ENCODE results near the gene RASSF3.
"Not testable (repeated sequence)": the region's sequence is repeated elsewhere in the genome, so short reads cannot be mapped to it uniquely, and the experiment has no call there.

The RASSF3 gene

DNA sequence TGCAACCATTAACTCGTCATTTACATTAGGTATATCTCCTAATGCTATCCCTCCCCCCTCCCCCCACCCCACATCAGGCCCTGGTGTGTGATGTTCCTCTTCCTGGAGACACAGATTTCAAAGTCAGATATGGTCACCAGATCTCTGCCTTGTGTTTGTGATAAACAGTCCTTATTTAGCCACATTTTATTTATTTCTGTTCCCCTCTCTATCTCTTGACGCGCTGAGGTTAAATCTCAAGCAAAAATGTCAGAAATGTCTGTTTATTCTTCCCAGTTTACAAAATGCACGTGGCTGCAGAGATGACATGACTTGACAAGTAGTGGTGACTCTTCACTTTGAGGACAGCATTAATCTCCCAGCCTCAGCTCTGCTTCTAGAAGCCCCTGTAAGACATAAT lies 11.5 kb upstream of the RASSF3 start:
- no peaks in the 10 kb centered on the region for H3K36me3 ChIP-seq (ENCODE audit: control insufficient read depth, insufficient read depth, low read length)
- H3K4me1 ChIP-seq (ENCODE audit: control insufficient read depth, insufficient read depth, low read length, poor library complexity, severe bottlenecking), result no peaks in the 10 kb centered on the region
- no peaks in the 10 kb centered on the region for H3K9me3 ChIP-seq (ENCODE audit: control insufficient read depth, low read length)
- H3K27ac ChIP-seq (ENCODE audit: low read depth, low read length, severe bottlenecking), result no peak overlapping the region
- H3K4me3 ChIP-seq (ENCODE audit: extremely low read depth, insufficient read depth, low read length, poor library complexity, severe bottlenecking), result no peak overlapping the region
- 93 to 95% methylated on average over 3 to 4 of the region's 4 CpGs for WGBS, 2 experiments (ENCODE audit: insufficient coverage in 2 of 2)

DNA sequence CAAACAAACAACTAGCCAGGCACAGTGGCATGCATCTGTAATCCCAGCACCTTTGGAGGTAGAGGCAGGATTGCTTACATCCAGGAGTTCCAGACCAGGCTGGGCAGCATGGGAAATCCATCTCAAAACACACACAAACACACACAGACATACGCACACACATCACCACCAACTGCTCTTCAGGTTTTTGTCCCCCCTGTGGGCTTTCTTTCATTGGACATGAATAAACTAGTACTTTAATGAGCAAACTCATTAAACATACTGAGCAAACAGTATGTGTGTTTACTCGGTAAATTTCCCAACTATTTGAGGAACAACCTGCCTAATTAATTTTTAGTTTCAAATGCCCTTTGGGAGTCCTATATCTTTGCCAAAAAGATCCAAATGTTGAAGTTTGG lies 10.1 kb upstream of the RASSF3 start:
- Histone ChIP-seq H3K4me3 (ENCODE audit: extremely low read depth, insufficient read depth, low read length, poor library complexity, severe bottlenecking) (no peak overlapping the region), H3K27ac (ENCODE audit: low read depth, low read length, severe bottlenecking) (no peak overlapping the region), H3K4me1 (ENCODE audit: control insufficient read depth, insufficient read depth, low read length, poor library complexity, severe bottlenecking) (no peaks in the 10 kb centered on the region), H3K9me3 (ENCODE audit: control insufficient read depth, low read length) (no peaks in the 10 kb centered on the region), H3K36me3 (ENCODE audit: control insufficient read depth, insufficient read depth, low read length) (no peaks in the 10 kb centered on the region)
- WGBS, 2 experiments (ENCODE audit: insufficient coverage in 2 of 2), result 83% methylated on average over 1 of the region's 2 CpGs; no CpG with 5 or more reads in 1 of the 2 experiments

DNA sequence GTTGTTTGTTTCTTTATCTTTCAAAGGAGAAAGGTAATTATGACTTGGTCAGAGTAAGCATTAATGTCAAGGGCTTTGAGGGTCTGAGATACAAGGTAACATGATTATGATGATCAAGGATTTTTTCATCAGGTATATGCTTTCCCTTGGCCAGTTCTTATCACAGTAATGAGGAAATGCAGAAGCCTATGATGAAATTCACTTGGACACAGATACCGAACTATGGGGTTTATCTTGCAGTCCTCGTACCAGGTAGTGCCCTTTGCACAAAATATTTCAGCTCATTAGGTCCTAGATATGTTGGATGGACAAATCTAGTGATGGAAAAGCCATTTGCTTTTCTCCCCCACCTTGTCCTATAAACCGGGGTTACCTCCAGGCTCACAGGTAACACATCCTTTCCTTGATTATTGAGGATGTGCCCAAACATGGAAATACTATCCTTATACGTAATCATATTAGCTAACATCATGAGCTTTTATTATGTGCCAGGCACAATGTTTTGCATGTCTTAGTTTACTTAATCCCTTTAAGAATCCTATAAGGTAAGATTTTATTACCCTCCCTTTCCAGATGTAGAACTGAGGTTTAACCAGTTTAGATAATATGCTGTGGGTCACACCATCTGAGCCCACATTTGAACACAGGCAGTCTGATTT lies 7.0 kb upstream of the RASSF3 start:
- Histone ChIP-seq H3K4me1 (ENCODE audit: control insufficient read depth, insufficient read depth, low read length, poor library complexity, severe bottlenecking) (no peaks in the 10 kb centered on the region), H3K4me3 (ENCODE audit: extremely low read depth, insufficient read depth, low read length, poor library complexity, severe bottlenecking) (no peak overlapping the region), H3K36me3 (ENCODE audit: control insufficient read depth, insufficient read depth, low read length) (no peaks in the 10 kb centered on the region), H3K27ac (ENCODE audit: low read depth, low read length, severe bottlenecking) (no peak overlapping the region), H3K9me3 (ENCODE audit: control insufficient read depth, low read length) (no peaks in the 10 kb centered on the region)
- WGBS, 2 experiments (ENCODE audit: insufficient coverage in 2 of 2), result 88 to 92% methylated on average over 1 to 2 of the region's 4 CpGs

DNA sequence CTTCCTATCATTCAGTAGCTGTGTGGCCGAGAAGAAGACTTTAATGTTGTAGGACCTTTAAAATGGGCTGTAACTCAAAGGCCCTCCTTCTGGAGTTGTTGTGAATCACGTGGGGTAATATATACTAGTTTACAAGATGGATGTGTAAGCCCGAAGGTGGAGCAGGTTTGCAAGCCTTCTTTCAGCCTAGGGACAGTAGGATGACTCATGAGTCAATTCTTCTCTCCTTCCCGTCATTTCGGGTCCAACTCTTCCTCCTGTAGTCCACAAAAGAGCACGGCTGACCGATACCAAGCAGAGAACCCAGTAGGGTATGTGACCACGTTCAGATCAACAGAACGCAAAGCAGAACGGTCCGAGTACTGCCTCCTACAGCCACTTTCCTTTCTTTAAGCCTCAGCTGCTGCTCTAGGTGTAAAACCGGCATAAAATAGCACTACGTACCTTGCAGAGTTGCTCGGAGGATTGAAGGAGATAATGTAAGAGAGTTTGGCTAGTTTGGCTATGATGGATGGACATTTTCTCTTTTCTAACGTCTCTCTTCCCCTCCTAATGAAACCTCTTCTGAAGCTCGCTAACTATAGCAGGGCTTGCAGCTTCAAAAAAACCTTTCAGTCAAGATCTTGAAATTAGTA lies 1.3 kb upstream of the RASSF3 start:
- no peaks in the 10 kb centered on the region for H3K9me3 ChIP-seq (ENCODE audit: control insufficient read depth, low read length)
- peak overlapping the region; percentile 69 for H3K27ac ChIP-seq (ENCODE audit: low read depth, low read length, severe bottlenecking)
- H3K4me3 ChIP-seq (ENCODE audit: extremely low read depth, insufficient read depth, low read length, poor library complexity, severe bottlenecking), result peak overlapping the region; percentile 76
- peaks cover 2% of the 10 kb centered on the region for H3K4me1 ChIP-seq (ENCODE audit: control insufficient read depth, insufficient read depth, low read length, poor library complexity, severe bottlenecking)
- peaks cover 2% of the 10 kb centered on the region for H3K36me3 ChIP-seq (ENCODE audit: control insufficient read depth, insufficient read depth, low read length)
- 9 to 11% methylated on average over 10 of the region's 16 CpGs for WGBS, 2 experiments (ENCODE audit: insufficient coverage in 2 of 2)

DNA sequence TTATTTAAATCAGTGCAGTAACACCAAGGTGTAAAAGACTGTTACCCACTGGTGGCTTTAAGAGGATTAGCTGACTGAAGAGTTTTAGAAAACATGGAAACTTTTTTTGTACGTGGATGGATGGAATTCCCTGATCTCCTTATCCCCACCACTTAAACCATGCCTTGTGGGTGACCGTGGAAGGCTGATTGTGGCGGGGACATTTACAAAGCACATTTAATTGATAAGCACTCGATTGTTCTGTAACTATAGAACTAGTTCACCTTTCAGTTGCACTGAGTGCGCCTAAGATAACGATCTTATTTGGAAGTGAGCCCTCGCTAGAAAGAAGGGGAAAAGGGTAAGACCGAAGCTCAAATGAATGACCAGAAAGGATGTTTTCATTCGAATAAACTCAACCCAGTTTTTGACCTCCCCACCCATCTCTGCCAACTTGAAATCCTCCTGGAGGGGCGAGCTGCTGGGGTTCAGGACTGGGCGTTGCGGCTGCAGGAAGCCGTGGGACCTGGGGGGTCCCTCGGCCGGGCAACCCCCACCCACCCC lies 688 bp upstream of the RASSF3 start:
- peaks cover 2% of the 10 kb centered on the region for H3K4me1 ChIP-seq (ENCODE audit: control insufficient read depth, insufficient read depth, low read length, poor library complexity, severe bottlenecking)
- H3K36me3 ChIP-seq (ENCODE audit: control insufficient read depth, insufficient read depth, low read length), result peaks cover 5% of the 10 kb centered on the region
- H3K27ac ChIP-seq (ENCODE audit: low read depth, low read length, severe bottlenecking), result peak overlapping the region; percentile 69
- 0 to 4% methylated on average over 3 to 4 of the region's 15 CpGs for WGBS, 2 experiments (ENCODE audit: insufficient coverage in 2 of 2)
- peak overlapping the region; percentile 76 for H3K4me3 ChIP-seq (ENCODE audit: extremely low read depth, insufficient read depth, low read length, poor library complexity, severe bottlenecking)
- no peaks in the 10 kb centered on the region for H3K9me3 ChIP-seq (ENCODE audit: control insufficient read depth, low read length)

DNA sequence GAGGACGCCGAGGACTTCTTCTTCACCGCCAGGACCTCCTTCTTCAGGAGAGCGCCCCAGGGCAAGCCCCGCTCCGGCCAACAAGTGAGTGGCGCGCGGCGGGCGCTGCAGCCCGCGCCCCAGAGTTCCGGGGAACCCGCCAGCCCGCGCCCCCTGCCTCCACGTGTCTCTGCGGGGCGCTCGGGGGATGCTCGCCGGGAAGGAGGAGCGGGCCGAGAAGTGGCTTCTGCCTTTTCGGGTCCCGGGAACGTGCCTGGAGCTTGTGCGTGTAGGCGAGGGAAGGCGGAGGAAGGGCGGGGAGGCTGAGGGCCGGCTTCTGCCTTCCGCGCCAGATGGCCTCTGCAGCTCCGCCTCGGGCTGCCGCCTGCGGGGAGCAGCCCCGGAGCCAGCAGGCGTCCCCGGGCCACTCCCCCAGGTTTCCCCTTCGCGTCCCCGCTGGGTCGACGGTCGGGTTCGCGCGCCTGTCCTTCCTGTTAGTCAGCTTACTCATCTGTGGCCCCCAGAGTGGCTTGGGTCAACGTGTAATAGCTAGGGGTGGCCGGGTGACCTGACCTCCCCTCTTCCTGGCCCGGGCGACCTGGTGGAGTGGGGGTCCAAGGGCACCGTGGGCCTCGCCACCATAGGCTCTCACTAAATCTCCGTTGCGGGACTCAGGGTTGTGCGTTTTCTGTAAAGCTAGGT lies 505 bp downstream of the RASSF3 start:
- Histone ChIP-seq H3K9me3 (ENCODE audit: control insufficient read depth, low read length) (no peaks in the 10 kb centered on the region), H3K4me1 (ENCODE audit: control insufficient read depth, insufficient read depth, low read length, poor library complexity, severe bottlenecking) (peaks cover 2% of the 10 kb centered on the region), H3K27ac (ENCODE audit: low read depth, low read length, severe bottlenecking) (peak overlapping the region; percentile 76), H3K36me3 (ENCODE audit: control insufficient read depth, insufficient read depth, low read length) (peaks cover 8% of the 10 kb centered on the region), H3K4me3 (ENCODE audit: extremely low read depth, insufficient read depth, low read length, poor library complexity, severe bottlenecking) (peak overlapping the region; percentile 76)
- 0% methylated on average over 40 to 58 of the region's 60 CpGs for WGBS, 2 experiments (ENCODE audit: insufficient coverage in 2 of 2)

DNA sequence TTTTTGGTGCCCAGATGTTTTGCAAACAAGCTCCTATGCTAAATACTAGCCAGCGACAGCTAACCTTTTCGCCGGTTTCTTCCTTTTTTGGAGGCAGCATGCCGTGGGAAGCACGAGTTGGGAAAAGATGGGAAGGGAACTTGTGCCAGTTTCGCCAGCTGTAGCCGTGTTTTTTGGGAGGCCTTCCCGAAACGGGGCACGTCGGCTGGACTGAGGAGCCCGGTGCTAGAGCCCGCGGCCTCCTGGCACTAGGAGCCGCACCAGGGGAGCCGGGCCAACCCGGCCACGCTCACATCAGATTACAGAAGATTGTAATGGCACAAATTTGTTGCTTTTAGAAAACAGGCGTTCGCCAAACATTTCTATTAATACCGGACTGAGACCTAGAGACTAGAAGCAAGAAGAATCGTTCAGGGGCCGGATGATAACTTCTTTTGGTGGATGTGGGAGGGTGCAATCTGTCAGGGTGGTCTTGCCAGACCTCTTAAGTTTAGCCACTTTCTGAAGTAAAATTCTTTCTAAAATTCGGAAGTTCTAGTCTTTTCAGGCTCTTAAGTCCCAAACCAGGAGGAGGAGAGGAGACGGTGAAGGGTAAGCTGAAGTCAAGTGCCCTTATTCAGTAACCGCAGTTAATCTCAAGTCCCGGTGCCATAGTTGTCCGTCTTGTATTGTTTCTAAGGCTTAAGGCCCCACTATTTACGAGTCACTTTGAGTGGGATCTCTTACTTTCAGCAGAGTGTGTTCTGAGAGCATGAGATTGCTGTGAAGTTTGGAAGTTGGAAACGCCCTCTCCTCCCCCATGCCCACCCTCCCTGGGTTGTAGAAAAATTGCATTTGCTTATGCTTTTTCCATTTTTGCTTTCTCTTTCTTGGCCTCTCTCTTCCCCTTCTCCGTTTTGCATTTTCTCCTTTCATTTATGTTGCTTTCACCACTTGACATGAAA lies 1.3 kb downstream of the RASSF3 start:
- peak overlapping the region; percentile 76 for H3K4me3 ChIP-seq (ENCODE audit: extremely low read depth, insufficient read depth, low read length, poor library complexity, severe bottlenecking)
- 3% methylated on average over 25 to 26 of the region's 31 CpGs for WGBS, 2 experiments (ENCODE audit: insufficient coverage in 2 of 2)
- peaks cover 2% of the 10 kb centered on the region for H3K4me1 ChIP-seq (ENCODE audit: control insufficient read depth, insufficient read depth, low read length, poor library complexity, severe bottlenecking)
- H3K27ac ChIP-seq (ENCODE audit: low read depth, low read length, severe bottlenecking), result peak overlapping the region; percentile 76
- no peaks in the 10 kb centered on the region for H3K9me3 ChIP-seq (ENCODE audit: control insufficient read depth, low read length)
- H3K36me3 ChIP-seq (ENCODE audit: control insufficient read depth, insufficient read depth, low read length), result peaks cover 12% of the 10 kb centered on the region

DNA sequence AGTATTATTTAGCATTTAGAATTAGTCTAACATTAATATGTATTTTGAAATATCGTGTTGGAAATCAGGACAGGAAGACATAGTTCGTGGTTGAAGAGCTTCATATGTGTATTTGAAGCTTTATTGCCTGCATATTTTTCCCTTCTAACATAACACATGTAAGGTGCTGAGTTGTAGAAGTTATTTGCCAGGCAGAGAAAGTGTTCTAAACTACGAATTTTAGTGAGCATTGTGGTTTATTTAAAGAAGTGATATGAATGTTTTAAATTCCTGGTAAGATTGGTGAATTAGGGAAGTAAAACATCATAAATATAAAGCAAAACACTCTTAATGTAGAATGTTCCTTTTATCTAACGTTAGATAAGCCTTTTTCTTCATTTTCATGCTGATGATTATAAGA lies 2.5 kb downstream of the RASSF3 start:
- no peak overlapping the region for H3K4me3 ChIP-seq (ENCODE audit: extremely low read depth, insufficient read depth, low read length, poor library complexity, severe bottlenecking)
- WGBS, 2 experiments (ENCODE audit: insufficient coverage in 2 of 2), result no CpG with 5 or more reads among the region's 4 CpGs
- no peaks in the 10 kb centered on the region for H3K9me3 ChIP-seq (ENCODE audit: control insufficient read depth, low read length)
- H3K27ac ChIP-seq (ENCODE audit: low read depth, low read length, severe bottlenecking), result no peak overlapping the region
- H3K4me1 ChIP-seq (ENCODE audit: control insufficient read depth, insufficient read depth, low read length, poor library complexity, severe bottlenecking), result peaks cover 2% of the 10 kb centered on the region
- peaks cover 21% of the 10 kb centered on the region for H3K36me3 ChIP-seq (ENCODE audit: control insufficient read depth, insufficient read depth, low read length)

DNA sequence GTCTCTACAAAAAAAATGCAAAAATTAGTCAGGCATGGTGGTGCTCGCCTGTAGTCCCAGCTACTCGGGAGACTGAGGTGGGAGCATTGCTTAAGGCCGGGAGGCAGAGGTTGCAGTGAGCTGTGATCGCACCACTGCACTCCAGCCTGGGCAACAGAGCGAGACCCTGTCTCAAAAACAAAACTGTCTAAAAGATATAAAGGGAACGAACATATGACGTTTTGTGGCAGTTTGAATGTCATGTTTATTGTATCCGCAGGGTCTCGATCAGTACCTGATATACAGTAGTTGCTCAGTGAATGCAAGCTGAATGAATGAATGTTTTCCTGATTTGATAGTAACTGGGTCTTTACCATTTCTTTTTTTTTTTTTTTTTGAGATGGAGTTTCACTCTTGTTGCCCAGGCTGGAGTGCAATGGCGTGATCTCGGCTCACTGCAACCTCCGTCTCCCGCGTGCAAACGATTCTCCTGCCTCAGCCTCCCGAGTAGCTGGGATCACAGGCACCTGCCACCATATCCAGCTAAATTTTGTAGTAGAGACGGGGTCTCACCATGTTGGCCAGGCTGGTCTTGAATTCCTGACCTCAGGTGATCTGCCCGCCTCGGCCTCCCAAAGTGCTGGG lies 3.6 kb downstream of the RASSF3 start:
- 89 to 95% methylated on average over 16 to 17 of the region's 19 CpGs for WGBS, 2 experiments (ENCODE audit: insufficient coverage in 2 of 2)
- peaks cover 23% of the 10 kb centered on the region for H3K36me3 ChIP-seq (ENCODE audit: control insufficient read depth, insufficient read depth, low read length)
- not testable (repeated sequence) for H3K4me3 ChIP-seq (ENCODE audit: extremely low read depth, insufficient read depth, low read length, poor library complexity, severe bottlenecking); H3K9me3 ChIP-seq (ENCODE audit: control insufficient read depth, low read length); H3K4me1 ChIP-seq (ENCODE audit: control insufficient read depth, insufficient read depth, low read length, poor library complexity, severe bottlenecking); H3K27ac ChIP-seq (ENCODE audit: low read depth, low read length, severe bottlenecking)

DNA sequence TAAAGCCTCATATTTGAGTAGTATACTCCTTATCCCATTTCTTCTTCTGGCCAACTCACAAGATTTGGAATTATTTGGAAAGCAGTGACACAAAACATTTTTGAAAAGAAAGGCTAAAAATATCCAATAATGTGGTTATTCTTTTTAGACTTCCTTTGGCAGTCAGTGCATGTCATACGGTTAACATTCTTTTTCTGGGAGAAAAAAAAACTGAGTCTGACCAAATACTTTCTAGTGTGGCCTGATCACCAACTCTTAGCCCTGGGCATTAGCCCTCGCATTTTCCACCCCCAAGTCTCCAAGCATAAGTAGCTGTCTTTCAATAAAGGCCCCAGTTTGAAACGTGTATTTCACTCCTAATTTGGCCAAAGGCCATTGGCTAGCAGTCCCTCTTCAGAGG lies 5.9 kb downstream of the RASSF3 start:
- WGBS, 2 experiments (ENCODE audit: insufficient coverage in 2 of 2), result 69 to 76% methylated on average over 3 of the region's 3 CpGs
- Histone ChIP-seq H3K4me3 (ENCODE audit: extremely low read depth, insufficient read depth, low read length, poor library complexity, severe bottlenecking) (no peak overlapping the region), H3K27ac (ENCODE audit: low read depth, low read length, severe bottlenecking) (no peak overlapping the region), H3K4me1 (ENCODE audit: control insufficient read depth, insufficient read depth, low read length, poor library complexity, severe bottlenecking) (peaks cover 2% of the 10 kb centered on the region), H3K9me3 (ENCODE audit: control insufficient read depth, low read length) (no peaks in the 10 kb centered on the region), H3K36me3 (ENCODE audit: control insufficient read depth, insufficient read depth, low read length) (peaks cover 23% of the 10 kb centered on the region)

Measured in mesodermal cell (in vitro differentiated cells).